ENCODE data around the gene RASIP1.

RASIP1 gene

DNA sequence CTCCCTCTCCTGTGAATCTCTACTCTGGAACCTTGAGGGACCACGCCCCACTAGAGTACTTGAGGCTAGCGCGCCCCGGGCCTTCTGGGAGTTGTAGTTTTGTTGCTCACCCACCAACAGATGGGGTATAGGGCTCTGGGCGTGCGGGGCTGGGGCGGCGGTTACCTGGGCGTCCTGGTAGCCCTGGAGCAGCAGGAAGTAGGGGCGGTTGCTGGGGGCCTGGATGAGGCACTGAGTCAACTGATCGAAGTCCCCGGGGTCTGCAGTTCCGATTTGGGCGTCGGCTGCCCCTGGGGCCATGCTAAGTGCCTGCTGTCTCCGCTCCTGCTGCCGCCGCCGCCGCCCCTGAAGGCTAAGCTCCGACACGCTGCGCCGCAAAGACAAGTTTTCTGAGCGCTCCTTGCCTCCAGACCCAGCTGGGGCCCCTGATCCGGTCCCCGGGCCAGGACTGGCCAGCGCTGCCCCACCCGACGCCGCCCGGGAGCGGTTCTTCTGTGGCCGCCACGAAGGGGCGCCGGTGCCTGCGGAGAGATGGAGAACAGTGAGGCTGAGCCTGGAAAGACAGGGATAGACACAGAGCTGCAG lies 5.3 kb downstream of the RASIP1 start:
- H3K27ac ChIP-seq: no peak overlapping the region
- TF ChIP-seq ZFX (IDR thresholded peaks at IDR 0.05) (no peak), CTCF (conservative IDR thresholded peaks at IDR 0.05) (no peak)

DNA sequence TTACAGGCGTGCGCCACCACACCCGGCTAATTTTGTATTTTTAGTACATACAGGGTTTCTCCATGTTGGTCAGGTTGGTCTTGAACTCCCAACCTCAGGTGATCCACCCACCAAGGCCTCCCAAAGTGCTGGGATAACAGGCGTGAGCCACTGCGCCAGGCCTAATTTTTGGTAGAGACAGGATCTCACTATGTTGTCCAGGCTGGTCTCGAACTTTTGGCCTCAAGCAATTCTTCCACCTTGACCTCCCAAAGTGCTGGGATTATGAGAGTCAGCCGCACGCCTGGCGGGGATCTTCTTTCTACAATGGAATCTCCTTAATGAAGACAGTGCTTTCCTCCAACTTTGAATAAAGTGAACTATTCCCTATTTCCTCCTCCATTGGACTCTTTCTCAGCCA lies 5.8 kb downstream of the RASIP1 start:
- no peak overlapping the region for H3K27ac ChIP-seq
- TF ChIP-seq CTCF (conservative IDR thresholded peaks at IDR 0.05) (no peak), ZFX (IDR thresholded peaks at IDR 0.05) (no peak)

- TF ChIP-seq CTCF (conservative IDR thresholded peaks at IDR 0.05) (no peak), ZFX (IDR thresholded peaks at IDR 0.05) (no peak)
- no peak overlapping the region for H3K27ac ChIP-seq
Observed at GRCh38 chr19:48731452-48731851, 9.0 kb downstream of the RASIP1 start.

DNA sequence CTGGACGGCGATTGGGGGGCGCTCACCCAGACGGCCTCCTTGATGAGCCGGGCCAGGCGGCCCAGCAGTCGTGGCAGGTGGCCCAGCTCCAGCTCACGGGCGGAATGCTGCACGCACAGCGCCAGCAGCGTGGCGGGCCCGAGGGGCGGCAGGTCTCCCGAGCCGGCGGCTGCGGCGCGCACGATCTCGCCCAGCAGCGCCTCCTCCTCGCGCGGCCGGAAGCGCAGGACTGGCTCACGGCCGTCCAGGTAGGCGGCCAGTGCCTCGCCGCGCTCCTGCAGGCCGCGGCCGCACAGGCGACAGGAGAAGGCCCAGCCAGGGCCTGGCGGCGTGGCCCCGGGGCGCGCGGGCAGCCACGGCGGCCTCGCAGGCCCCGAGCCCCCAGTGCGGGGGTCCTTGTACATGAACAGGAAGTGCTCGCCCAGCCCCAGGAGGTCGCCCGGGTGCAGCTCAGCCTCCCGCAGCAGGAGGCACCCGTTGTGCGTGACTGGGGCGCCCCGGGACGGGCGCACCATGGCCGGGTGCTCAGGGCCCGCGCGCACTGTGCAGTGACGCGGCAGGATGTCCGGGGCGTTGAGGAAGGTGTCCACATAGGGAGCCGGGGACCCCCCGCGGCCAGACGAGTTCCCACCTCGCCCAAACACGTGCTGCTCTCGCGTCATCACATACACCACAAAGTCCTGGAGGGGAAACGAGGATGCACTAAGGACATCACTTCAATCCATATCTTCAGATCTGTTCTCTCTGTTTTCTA lies 11.3 kb downstream of the RASIP1 start:
- TF ChIP-seq CTCF (conservative IDR thresholded peaks at IDR 0.05): no peak
- TF ChIP-seq ZFX (IDR thresholded peaks at IDR 0.05): no peak
- no peak overlapping the region for H3K27ac ChIP-seq

- no peak for TF ChIP-seq ZFX (IDR thresholded peaks at IDR 0.05)
- no peak for TF ChIP-seq CTCF (conservative IDR thresholded peaks at IDR 0.05)
- no peak overlapping the region for H3K27ac ChIP-seq
Observed at GRCh38 chr19:48726556-48726955, 13.9 kb downstream of the RASIP1 start.

GRCh38 chr19:48724796-48725753 lies 15.3 kb downstream of the RASIP1 start:
- H3K27ac ChIP-seq: no peak overlapping the region

More at GRCh38 chr19:48724796-48725753, 15.3 kb downstream of the RASIP1 start:
- TF ChIP-seq CTCF (conservative IDR thresholded peaks at IDR 0.05) (no peak), ZFX (IDR thresholded peaks at IDR 0.05) (no peak)

All from C4-2B (cell line).